ENCODE measurements around the gene KLRC3.
"Not testable (repeated sequence)": the region's sequence is repeated elsewhere in the genome, so short reads cannot be mapped to it uniquely, and the experiment has no call there.

Gene KLRC3

DNA sequence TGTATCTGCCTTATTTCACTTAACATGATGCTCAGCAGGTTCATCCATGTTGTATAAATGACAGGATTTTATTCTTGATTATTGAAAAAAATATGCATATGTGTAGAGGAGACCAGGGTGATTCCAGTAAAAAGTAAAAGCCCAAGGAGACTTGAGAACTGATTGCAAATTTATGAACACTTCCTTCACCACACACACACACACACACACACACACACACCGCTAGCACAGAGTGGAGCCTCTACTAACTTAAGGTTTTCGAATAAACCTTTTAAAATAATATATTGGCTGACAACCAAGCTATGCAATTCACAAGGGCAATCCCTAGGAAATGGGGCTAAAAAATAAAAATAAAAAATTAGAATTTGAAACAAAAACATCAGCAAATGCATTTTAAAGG is 22.2 kb downstream of the KLRC3 start:
- Histone ChIP-seq H3K9ac (ENCODE audit: low read length) (no peak overlapping the region), H2AK5ac (ENCODE audit: low read length, severe bottlenecking) (no peak overlapping the region), H2BK120ac (ENCODE audit: low read depth, low read length) (no peak overlapping the region), H2BK5ac (ENCODE audit: low read depth, low read length, poor library complexity, severe bottlenecking) (no peak overlapping the region), H2BK15ac (ENCODE audit: low read depth, poor library complexity, severe bottlenecking) (no peak overlapping the region), H3K9me3 (ENCODE audit: control insufficient read depth, low read length) (no peaks in the 10 kb centered on the region), H3K36me3 (ENCODE audit: control insufficient read depth in 1 of 2, insufficient read depth in 2 of 2, low read depth in 1 of 2, low read length in 2 of 2) (no peaks in the 10 kb centered on the region), H3K4ac (ENCODE audit: low read depth in 1 of 2, low read length in 2 of 2) (no peak overlapping the region), H3K14ac (ENCODE audit: low read length in 2 of 2) (no peak overlapping the region), H3K27me3 (ENCODE audit: control insufficient read depth in 1 of 2, insufficient read depth in 1 of 2, low read length in 2 of 2) (no peaks in the 10 kb centered on the region), H3K4me2 (ENCODE audit: low read length, poor library complexity, severe bottlenecking) (no peak overlapping the region), H3K27ac (ENCODE audit: low read length, poor library complexity, severe bottlenecking) (no peak overlapping the region), H2BK12ac (ENCODE audit: low read length in 2 of 2) (no peak overlapping the region), H3K23ac (ENCODE audit: low read length in 2 of 2) (no peak overlapping the region), H3K4me3 (ENCODE audit: insufficient read depth in 1 of 2, low read depth in 1 of 2, low read length in 2 of 2) (no peak overlapping the region), H3K79me1 (replicated peaks; ENCODE audit: low read length, poor library complexity, severe bottlenecking) (no peaks in the 10 kb centered on the region), H4K91ac (ENCODE audit: low read length) (no peak overlapping the region), H3K4me1 (ENCODE audit: control insufficient read depth, insufficient read depth, low read depth, low read length) (peaks cover 4% of the 10 kb centered on the region), H4K8ac (ENCODE audit: low read length) (no peak overlapping the region), H3K18ac (ENCODE audit: low read depth in 1 of 2, low read length in 2 of 2) (no peak overlapping the region), H2AFZ (ENCODE audit: low read depth, low read length) (no peak overlapping the region)
- DNase-seq = no peak
- WGBS = no CpG with 5 or more reads among the region's 2 CpGs

DNA sequence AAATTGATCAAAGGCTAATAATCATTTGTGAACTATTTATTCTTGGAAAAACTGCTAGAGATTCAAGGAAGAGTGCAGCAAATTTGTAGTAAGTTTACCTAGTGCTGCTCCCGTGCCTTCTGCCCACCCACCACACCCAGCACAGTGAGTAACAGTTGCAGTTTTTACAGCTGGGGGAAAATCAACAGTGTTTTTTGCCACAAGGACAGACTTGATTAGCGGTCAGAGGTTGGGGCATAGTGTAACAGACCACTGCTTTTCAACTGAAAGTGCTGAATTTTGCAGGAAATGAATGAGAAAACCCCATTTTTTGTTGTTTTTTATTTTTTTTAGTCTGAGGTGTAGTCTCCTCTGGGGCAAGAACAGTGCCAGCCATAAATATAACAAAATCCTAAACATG is 23.1 kb downstream of the KLRC3 start:
- H3K14ac ChIP-seq (ENCODE audit: low read length in 2 of 2) = no peak overlapping the region
- H2AK5ac ChIP-seq (ENCODE audit: low read length, severe bottlenecking) = no peak overlapping the region
- H2BK15ac ChIP-seq (ENCODE audit: low read depth, poor library complexity, severe bottlenecking) = peak overlapping the region; percentile 69
- H2AFZ ChIP-seq (ENCODE audit: low read depth, low read length) = no peak overlapping the region
- no peak overlapping the region for H3K4ac ChIP-seq (ENCODE audit: low read depth in 1 of 2, low read length in 2 of 2)
- no peak overlapping the region for H3K23ac ChIP-seq (ENCODE audit: low read length in 2 of 2)
- WGBS = 85% methylated on average over 2 of the region's 2 CpGs
- H3K9ac ChIP-seq (ENCODE audit: low read length) = no peak overlapping the region
- DNase-seq = no peak
- H3K9me3 ChIP-seq (ENCODE audit: control insufficient read depth, low read length) = no peaks in the 10 kb centered on the region
- no peaks in the 10 kb centered on the region for H3K27me3 ChIP-seq (ENCODE audit: control insufficient read depth in 1 of 2, insufficient read depth in 1 of 2, low read length in 2 of 2)
- no peaks in the 10 kb centered on the region for H3K79me1 ChIP-seq (replicated peaks; ENCODE audit: low read length, poor library complexity, severe bottlenecking)
- H3K4me2 ChIP-seq (ENCODE audit: low read length, poor library complexity, severe bottlenecking) = no peak overlapping the region
- no peak overlapping the region for H4K8ac ChIP-seq (ENCODE audit: low read length)
- peak overlapping the region; percentile 49 for H2BK120ac ChIP-seq (ENCODE audit: low read depth, low read length)
- H2BK5ac ChIP-seq (ENCODE audit: low read depth, low read length, poor library complexity, severe bottlenecking) = no peak overlapping the region
- H4K91ac ChIP-seq (ENCODE audit: low read length) = no peak overlapping the region
- no peaks in the 10 kb centered on the region for H3K36me3 ChIP-seq (ENCODE audit: control insufficient read depth in 1 of 2, insufficient read depth in 2 of 2, low read depth in 1 of 2, low read length in 2 of 2)
- H3K18ac ChIP-seq (ENCODE audit: low read depth in 1 of 2, low read length in 2 of 2) = peak overlapping the region in 1 of 2 experiments; percentile 70
- H2BK12ac ChIP-seq (ENCODE audit: low read length in 2 of 2) = peak overlapping the region in 1 of 2 experiments; percentile 95
- H3K4me1 ChIP-seq (ENCODE audit: control insufficient read depth, insufficient read depth, low read depth, low read length) = peaks cover 4% of the 10 kb centered on the region
- H3K27ac ChIP-seq (ENCODE audit: low read length, poor library complexity, severe bottlenecking) = peak overlapping the region; percentile 40
- H3K4me3 ChIP-seq (ENCODE audit: insufficient read depth in 1 of 2, low read depth in 1 of 2, low read length in 2 of 2) = no peak overlapping the region

DNA sequence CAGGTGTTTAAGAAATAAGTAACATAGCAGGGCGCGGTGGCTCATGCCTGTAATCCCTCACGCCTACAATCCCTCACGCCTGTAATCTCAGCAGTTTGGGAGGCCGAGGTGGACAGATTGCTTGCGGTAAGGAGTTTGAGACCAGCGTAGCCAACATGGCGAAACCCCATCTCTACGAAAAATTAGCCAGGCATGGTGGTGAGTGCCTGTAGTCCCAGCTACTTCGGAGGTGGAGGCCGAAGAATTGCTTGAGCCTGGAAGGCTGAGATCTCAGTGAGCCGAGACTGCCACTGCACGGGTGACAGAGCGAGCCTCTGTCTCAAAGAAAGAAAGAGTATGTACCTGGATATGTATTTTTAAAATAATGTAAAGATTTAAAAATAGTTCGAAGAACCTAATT is 24.2 kb downstream of the KLRC3 start:
- peak overlapping the region in 1 of 2 experiments; percentile 72 for H2BK12ac ChIP-seq (ENCODE audit: low read length in 2 of 2)
- peak overlapping the region; percentile 80 for H3K9ac ChIP-seq (ENCODE audit: low read length)
- peak overlapping the region; percentile 12 to 73 for H3K18ac ChIP-seq (ENCODE audit: low read depth in 1 of 2, low read length in 2 of 2)
- not testable (repeated sequence) for DNase-seq; H3K23ac ChIP-seq (ENCODE audit: low read length in 2 of 2); H3K4me3 ChIP-seq (ENCODE audit: insufficient read depth in 1 of 2, low read depth in 1 of 2, low read length in 2 of 2); H3K27me3 ChIP-seq (ENCODE audit: control insufficient read depth in 1 of 2, insufficient read depth in 1 of 2, low read length in 2 of 2); H2BK120ac ChIP-seq (ENCODE audit: low read depth, low read length); H2BK15ac ChIP-seq (ENCODE audit: low read depth, poor library complexity, severe bottlenecking); H2AFZ ChIP-seq (ENCODE audit: low read depth, low read length); H3K36me3 ChIP-seq (ENCODE audit: control insufficient read depth in 1 of 2, insufficient read depth in 2 of 2, low read depth in 1 of 2, low read length in 2 of 2); H3K4ac ChIP-seq (ENCODE audit: low read depth in 1 of 2, low read length in 2 of 2); H3K9me3 ChIP-seq (ENCODE audit: control insufficient read depth, low read length); H2BK5ac ChIP-seq (ENCODE audit: low read depth, low read length, poor library complexity, severe bottlenecking); H3K4me1 ChIP-seq (ENCODE audit: control insufficient read depth, insufficient read depth, low read depth, low read length); H3K14ac ChIP-seq (ENCODE audit: low read length in 2 of 2); H3K4me2 ChIP-seq (ENCODE audit: low read length, poor library complexity, severe bottlenecking); H2AK5ac ChIP-seq (ENCODE audit: low read length, severe bottlenecking); H3K79me1 ChIP-seq (replicated peaks; ENCODE audit: low read length, poor library complexity, severe bottlenecking)
- WGBS = 98% methylated on average over 15 of the region's 15 CpGs
- H4K91ac ChIP-seq (ENCODE audit: low read length) = peak overlapping the region; percentile 80
- H3K27ac ChIP-seq (ENCODE audit: low read length, poor library complexity, severe bottlenecking) = peak overlapping the region; percentile 77
- H4K8ac ChIP-seq (ENCODE audit: low read length) = peak overlapping the region; percentile 60

DNA sequence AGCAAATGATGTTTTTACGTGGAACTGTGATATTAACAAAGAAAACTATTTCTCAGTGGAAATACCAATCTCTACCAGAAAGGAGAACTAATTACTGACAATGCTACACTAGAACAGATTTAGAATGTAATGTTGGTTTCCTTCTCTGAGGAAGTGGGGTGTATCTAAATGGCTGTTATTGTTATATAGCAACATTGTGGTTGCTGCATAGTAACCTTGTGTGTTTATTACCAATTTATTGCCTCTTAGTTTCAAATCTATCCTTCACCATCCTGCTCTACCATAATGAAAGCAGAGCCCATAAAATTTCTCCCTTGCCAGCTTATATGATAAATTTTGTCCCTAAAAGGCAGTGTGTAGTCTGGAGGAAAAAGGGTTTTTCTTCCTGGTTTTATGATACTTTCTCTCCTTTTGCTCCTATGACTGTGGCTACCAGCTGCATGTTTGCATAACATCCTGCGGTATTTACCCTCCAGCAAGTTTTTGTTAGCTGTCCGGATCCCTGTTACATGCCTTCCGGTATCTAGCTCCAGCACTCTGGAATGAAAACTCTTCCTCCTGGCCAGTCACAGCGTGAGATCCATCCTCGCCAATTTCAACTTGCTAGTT is 24.9 kb downstream of the KLRC3 start:
- Histone ChIP-seq H3K36me3 (ENCODE audit: control insufficient read depth in 1 of 2, insufficient read depth in 2 of 2, low read depth in 1 of 2, low read length in 2 of 2) (no peaks in the 10 kb centered on the region), H2BK5ac (ENCODE audit: low read depth, low read length, poor library complexity, severe bottlenecking) (no peak overlapping the region), H4K91ac (ENCODE audit: low read length) (no peak overlapping the region), H2BK15ac (ENCODE audit: low read depth, poor library complexity, severe bottlenecking) (no peak overlapping the region), H2AK5ac (ENCODE audit: low read length, severe bottlenecking) (no peak overlapping the region), H2BK120ac (ENCODE audit: low read depth, low read length) (no peak overlapping the region), H3K4me2 (ENCODE audit: low read length, poor library complexity, severe bottlenecking) (no peak overlapping the region), H3K4me3 (ENCODE audit: insufficient read depth in 1 of 2, low read depth in 1 of 2, low read length in 2 of 2) (no peak overlapping the region), H3K27ac (ENCODE audit: low read length, poor library complexity, severe bottlenecking) (peak overlapping the region; percentile 95), H3K79me1 (replicated peaks; ENCODE audit: low read length, poor library complexity, severe bottlenecking) (no peaks in the 10 kb centered on the region), H4K8ac (ENCODE audit: low read length) (no peak overlapping the region), H3K9me3 (ENCODE audit: control insufficient read depth, low read length) (no peaks in the 10 kb centered on the region), H3K4ac (ENCODE audit: low read depth in 1 of 2, low read length in 2 of 2) (no peak overlapping the region), H3K27me3 (ENCODE audit: control insufficient read depth in 1 of 2, insufficient read depth in 1 of 2, low read length in 2 of 2) (no peaks in the 10 kb centered on the region), H3K14ac (ENCODE audit: low read length in 2 of 2) (no peak overlapping the region), H2AFZ (ENCODE audit: low read depth, low read length) (no peak overlapping the region), H3K4me1 (ENCODE audit: control insufficient read depth, insufficient read depth, low read depth, low read length) (peaks cover 4% of the 10 kb centered on the region), H3K18ac (ENCODE audit: low read depth in 1 of 2, low read length in 2 of 2) (no peak overlapping the region), H2BK12ac (ENCODE audit: low read length in 2 of 2) (no peak overlapping the region), H3K9ac (ENCODE audit: low read length) (peak overlapping the region; percentile 80), H3K23ac (ENCODE audit: low read length in 2 of 2) (no peak overlapping the region)
- WGBS = 51% methylated on average over 5 of the region's 6 CpGs
- peak; percentile 89 for DNase-seq

Measured in mesenchymal stem cell (in vitro differentiated cells and primary cell).